ENCODE measurements around the gene PACSIN2. TPM values are rescaled to one million over a fixed set of nuclear protein-coding genes. Genes with fewer than 3 reads are reported as not detected.

Gene PACSIN2
- total RNA-seq, 1 donor from 2014 or later, result 46.2 TPM

GRCh38 chr22:42885446-42885845, 129.5 kb downstream of the PACSIN2 start:
- intact Hi-C loops (cut with DNase I), result no loop called here
- peaks cover 0 to 59% of the 10 kb centered on the region in 2 donors for H3K36me3 ChIP-seq
- DNase-seq (ENCODE audit: extremely low spot score in 2 of 2), result no peak
- no peak overlapping the region for H3K27ac ChIP-seq
- no peaks in the 10 kb centered on the region for H3K27me3 ChIP-seq
- H3K4me3 ChIP-seq, result no peak overlapping the region
- TF ChIP-seq POLR2A (IDR thresholded peaks at IDR 0.05), result no peak
- peaks cover 10% of the 10 kb centered on the region for H3K4me1 ChIP-seq
- no peaks in the 10 kb centered on the region for H3K9me3 ChIP-seq

DNA sequence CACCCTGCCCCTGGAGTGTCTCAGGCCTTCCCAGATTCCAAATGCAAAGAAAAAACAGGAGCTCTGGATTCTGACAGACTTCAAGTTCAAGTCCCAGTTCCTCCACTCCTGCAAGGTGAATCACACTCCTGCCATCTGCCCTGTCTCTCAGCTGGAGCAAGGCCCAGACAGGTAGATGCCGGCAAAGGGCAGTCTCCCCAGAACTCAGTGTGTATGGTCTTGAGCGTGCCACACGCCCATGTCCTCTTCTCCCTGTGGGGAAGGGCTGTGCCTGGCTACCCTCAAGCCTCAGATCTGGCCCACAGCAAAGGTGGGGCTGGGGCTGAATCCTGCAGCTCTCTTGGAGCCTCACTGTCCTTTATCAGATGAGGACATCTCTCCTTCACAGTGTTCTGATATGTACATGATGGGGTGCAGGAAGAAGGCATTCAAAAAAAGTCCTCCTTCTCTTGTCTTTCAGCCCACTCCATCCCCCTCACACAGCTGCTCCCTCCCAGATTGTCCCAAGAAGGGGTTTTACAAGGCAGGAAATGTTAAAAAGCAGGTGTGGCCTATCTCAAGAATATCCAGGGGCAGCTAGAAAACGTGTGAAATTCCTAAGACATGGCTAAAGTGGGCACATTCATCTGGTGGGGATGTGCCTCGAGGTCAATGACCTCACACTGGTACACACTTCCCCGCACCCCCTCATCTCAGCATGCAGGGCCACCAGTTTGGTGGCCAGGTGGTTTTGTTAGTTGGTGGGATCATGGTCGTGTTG, 130.2 kb downstream of the PACSIN2 start:
- H3K4me3 ChIP-seq, result no peak overlapping the region
- no peaks in the 10 kb centered on the region for H3K27me3 ChIP-seq
- TF ChIP-seq POLR2A (IDR thresholded peaks at IDR 0.05), result no peak
- TF ChIP-seq POLR2AphosphoS5 (IDR thresholded peaks at IDR 0.05; ENCODE audit: insufficient read depth in 1 of 2, low read depth in 1 of 2), result no peak
- TF ChIP-seq, protein P1, sequence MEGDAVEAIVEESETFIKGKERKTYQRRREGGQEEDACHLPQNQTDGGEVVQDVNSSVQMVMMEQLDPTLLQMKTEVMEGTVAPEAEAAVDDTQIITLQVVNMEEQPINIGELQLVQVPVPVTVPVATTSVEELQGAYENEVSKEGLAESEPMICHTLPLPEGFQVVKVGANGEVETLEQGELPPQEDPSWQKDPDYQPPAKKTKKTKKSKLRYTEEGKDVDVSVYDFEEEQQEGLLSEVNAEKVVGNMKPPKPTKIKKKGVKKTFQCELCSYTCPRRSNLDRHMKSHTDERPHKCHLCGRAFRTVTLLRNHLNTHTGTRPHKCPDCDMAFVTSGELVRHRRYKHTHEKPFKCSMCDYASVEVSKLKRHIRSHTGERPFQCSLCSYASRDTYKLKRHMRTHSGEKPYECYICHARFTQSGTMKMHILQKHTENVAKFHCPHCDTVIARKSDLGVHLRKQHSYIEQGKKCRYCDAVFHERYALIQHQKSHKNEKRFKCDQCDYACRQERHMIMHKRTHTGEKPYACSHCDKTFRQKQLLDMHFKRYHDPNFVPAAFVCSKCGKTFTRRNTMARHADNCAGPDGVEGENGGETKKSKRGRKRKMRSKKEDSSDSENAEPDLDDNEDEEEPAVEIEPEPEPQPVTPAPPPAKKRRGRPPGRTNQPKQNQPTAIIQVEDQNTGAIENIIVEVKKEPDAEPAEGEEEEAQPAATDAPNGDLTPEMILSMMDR (IDR thresholded peaks at IDR 0.05), result no peak
- H3K36me3 ChIP-seq, result peaks cover 0 to 59% of the 10 kb centered on the region in 2 donors
- no peak overlapping the region for H3K27ac ChIP-seq
- DNase-seq (ENCODE audit: extremely low spot score in 2 of 2), result no peak
- peaks cover 10% of the 10 kb centered on the region for H3K4me1 ChIP-seq
- intact Hi-C loops (cut with DNase I), result no loop called here
- H3K9me3 ChIP-seq, result no peaks in the 10 kb centered on the region

- TF ChIP-seq POLR2A (IDR thresholded peaks at IDR 0.05) (no peak), POLR2AphosphoS5 (IDR thresholded peaks at IDR 0.05; ENCODE audit: insufficient read depth in 1 of 2, low read depth in 1 of 2) (no peak)
- TF ChIP-seq, protein P1 (IDR thresholded peaks at IDR 0.05), result no peak
- Histone ChIP-seq H3K36me3 (peaks cover 0 to 59% of the 10 kb centered on the region in 2 donors), H3K27ac (no peak overlapping the region), H3K9me3 (no peaks in the 10 kb centered on the region), H3K27me3 (no peaks in the 10 kb centered on the region), H3K4me1 (peaks cover 10% of the 10 kb centered on the region), H3K4me3 (no peak overlapping the region)
- intact Hi-C loops (cut with DNase I), result no loop called here
- no peak for DNase-seq (ENCODE audit: extremely low spot score in 2 of 2)
Observed at GRCh38 chr22:42883970-42884369, 131.0 kb downstream of the PACSIN2 start.

DNA sequence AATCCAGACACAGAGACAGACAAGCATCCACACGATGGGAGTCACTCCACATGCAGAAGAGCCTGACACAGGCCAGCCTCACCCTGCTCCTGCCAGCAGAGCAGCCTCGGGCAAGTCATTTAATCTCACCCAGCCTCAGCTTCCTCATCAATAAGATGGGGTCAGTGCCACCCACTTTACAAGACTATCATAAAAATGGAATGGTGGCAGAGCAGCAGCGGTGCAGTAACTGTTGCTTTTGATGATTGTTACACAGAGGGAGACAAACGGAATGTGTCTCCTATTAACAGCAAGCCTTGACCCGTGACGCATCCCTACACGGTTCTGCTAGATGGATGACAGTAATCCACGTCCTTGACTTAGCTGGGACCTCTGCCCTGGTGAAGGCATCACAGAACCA, 131.8 kb downstream of the PACSIN2 start:
- intact Hi-C loops (cut with DNase I), result no loop called here
- Histone ChIP-seq H3K27ac (no peak overlapping the region), H3K9me3 (no peaks in the 10 kb centered on the region), H3K4me1 (peaks cover 2% of the 10 kb centered on the region), H3K36me3 (peaks cover 0 to 55% of the 10 kb centered on the region in 2 donors), H3K27me3 (no peaks in the 10 kb centered on the region), H3K4me3 (no peak overlapping the region)
- no peak for TF ChIP-seq POLR2AphosphoS5 (IDR thresholded peaks at IDR 0.05; ENCODE audit: insufficient read depth in 1 of 2, low read depth in 1 of 2)
- TF ChIP-seq, protein P1 (IDR thresholded peaks at IDR 0.05), result no peak
- no peak for TF ChIP-seq POLR2A (IDR thresholded peaks at IDR 0.05)
- no peak for DNase-seq (ENCODE audit: extremely low spot score in 2 of 2)

- DNase-seq (ENCODE audit: extremely low spot score in 2 of 2), result no peak
- Histone ChIP-seq H3K36me3 (peaks cover 0 to 64% of the 10 kb centered on the region in 2 donors), H3K4me3 (no peak overlapping the region), H3K4me1 (no peaks in the 10 kb centered on the region), H3K27me3 (no peaks in the 10 kb centered on the region), H3K27ac (no peak overlapping the region), H3K9me3 (no peaks in the 10 kb centered on the region)
- no peak for TF ChIP-seq POLR2AphosphoS5 (IDR thresholded peaks at IDR 0.05; ENCODE audit: insufficient read depth in 1 of 2, low read depth in 1 of 2)
- TF ChIP-seq, protein P1 (IDR thresholded peaks at IDR 0.05), result no peak
- no peak for TF ChIP-seq POLR2A (IDR thresholded peaks at IDR 0.05)
- intact Hi-C loops (cut with DNase I), result no loop called here
Observed at GRCh38 chr22:42881982-42882656, 132.8 kb downstream of the PACSIN2 start.
